Stimulated activated CD4-positive, alpha-beta T cell treated with anti-CD3 and anti-CD28 coated beads, TNF-alpha, amount 100 ng/mL, for 4 hours (primary cell): Measurements from ENCODE around the gene ATP11A.

Experiments used
- DNase-seq, 3 experiments: peaks; one replicate each; pipeline ENCODE4 v3.0.0-alpha.2; 2020; ENCODE audit warnings: low read depth in 3 of 3

Gene ATP11A

GRCh38 chr13:112904436-112904960 lies 214.7 kb downstream of the ATP11A start:
- no peak for DNase-seq

- DNase-seq: no peak
These were observed 215.2 kb downstream of the ATP11A start for GRCh38 chr13:112905086-112905485.

- DNase-seq: no peak
These were observed 215.8 kb downstream of the ATP11A start for GRCh38 chr13:112905619-112905989.

- no peak for DNase-seq
These were observed 216.3 kb downstream of the ATP11A start for GRCh38 chr13:112905990-112906641.

GRCh38 chr13:112907286-112907685 lies 217.4 kb downstream of the ATP11A start:
- DNase-seq: no peak

GRCh38 chr13:112907871-112908331 lies 218.1 kb downstream of the ATP11A start:
- no peak for DNase-seq

- no peak for DNase-seq
These were observed 218.5 kb downstream of the ATP11A start for GRCh38 chr13:112908342-112908741.

- no peak for DNase-seq
These were observed 220.2 kb downstream of the ATP11A start for GRCh38 chr13:112910016-112910415.

- DNase-seq: no peak
These were observed 220.9 kb downstream of the ATP11A start for GRCh38 chr13:112910616-112911280.

GRCh38 chr13:112911285-112911701 lies 221.5 kb downstream of the ATP11A start:
- no peak for DNase-seq

- DNase-seq: no peak
These were observed 222.0 kb downstream of the ATP11A start for GRCh38 chr13:112911883-112912282.

- DNase-seq: no peak
These were observed 223.0 kb downstream of the ATP11A start for GRCh38 chr13:112912726-112913440.

- no peak for DNase-seq
These were observed 226.5 kb downstream of the ATP11A start for GRCh38 chr13:112916296-112916695.

GRCh38 chr13:112917056-112917664 lies 227.3 kb downstream of the ATP11A start:
- no peak for DNase-seq

- no peak for DNase-seq
These were observed 227.9 kb downstream of the ATP11A start for GRCh38 chr13:112917737-112918136.

GRCh38 chr13:112918266-112918665 lies 228.4 kb downstream of the ATP11A start:
- DNase-seq: no peak

GRCh38 chr13:112918746-112919145 lies 228.9 kb downstream of the ATP11A start:
- DNase-seq: no peak

- DNase-seq: no peak
These were observed 234.1 kb downstream of the ATP11A start for GRCh38 chr13:112923962-112924361.

GRCh38 chr13:112924365-112924764 lies 234.5 kb downstream of the ATP11A start:
- no peak for DNase-seq

- no peak for DNase-seq
These were observed 236.2 kb downstream of the ATP11A start for GRCh38 chr13:112926003-112926402.

GRCh38 chr13:112926993-112927392 lies 237.2 kb downstream of the ATP11A start:
- DNase-seq: no peak
